Smooth muscle cell (in vitro differentiated cells): ENCODE data around the gene DMAC2. TPM values are rescaled to one million over a fixed set of nuclear protein-coding genes. Genes with fewer than 3 reads are reported as not detected.
"Not testable (repeated sequence)": the region's sequence is repeated elsewhere in the genome, so short reads cannot be mapped to it uniquely, and the experiment has no call there.

Experiments used
- DNase-seq: peaks from one replicate; lab custom pipeline; 2025; ENCODE audit not compliant: unreplicated experiment; lab: John Stamatoyannopoulos, UW
- H2AFZ ChIP-seq: fragments of 200-600 bp; sonication (generic); 2 replicates; pipeline ENCODE4 v1.6.0; 2016; ENCODE audit warnings: antibody characterized with exemption, low read depth, mild to moderate bottlenecking
- H3F3A ChIP-seq: fragments of 200-600 bp; sonication (generic); 2 replicates; pipeline ENCODE4 v1.6.0; 2017; ENCODE audit warnings: antibody characterized with exemption, low read depth
- H3K27ac ChIP-seq: fragments of 200-600 bp; sonication (generic); 2 replicates; pipeline ENCODE4 v1.5.1; 2016; ENCODE audit warnings: low read depth, mild to moderate bottlenecking
- H3K27me3 ChIP-seq: fragments of 200-600 bp; sonication (generic); 2 replicates; pipeline ENCODE4 v1.6.1; 2016; ENCODE audit warnings: low read depth, mild to moderate bottlenecking
- H3K36me3 ChIP-seq: fragments of 200-600 bp; sonication (generic); 2 replicates; pipeline ENCODE4 v1.5.1; 2016; ENCODE audit warnings: low read depth
- H3K4me1 ChIP-seq: fragments of 200-600 bp; sonication (generic); 2 replicates; pipeline ENCODE4 v1.5.1; 2016; ENCODE audit warnings: low read depth
- H3K4me2 ChIP-seq: fragments of 200-600 bp; sonication (generic); 2 replicates; pipeline ENCODE4 v1.6.0; 2016; ENCODE audit warnings: mild to moderate bottlenecking
- H3K4me3 ChIP-seq: fragments of 200-600 bp; sonication (generic); 2 replicates; pipeline ENCODE4 v1.5.1; 2016; ENCODE audit warnings: mild to moderate bottlenecking
- H3K79me2 ChIP-seq: fragments of 200-600 bp; sonication (generic); 2 replicates; pipeline ENCODE4 v1.6.0; 2016; ENCODE audit warnings: low read depth, mild to moderate bottlenecking
- H3K9ac ChIP-seq: fragments of 200-600 bp; sonication (generic); 2 replicates; pipeline ENCODE4 v1.6.0; 2016; ENCODE audit warnings: low read depth
- H3K9me3 ChIP-seq: fragments of 200-600 bp; sonication (generic); replicated peaks from 2 replicates; pipeline ENCODE4 v1.5.1; 2016; ENCODE audit warnings: low read depth
- H4K20me1 ChIP-seq: fragments of 200-600 bp; sonication (generic); 2 replicates; pipeline ENCODE4 v1.6.0; 2016; ENCODE audit warnings: low read depth
- WGBS: methylation state at CpG from one replicate; pipeline ENCODE4 v1.1.7; 2016; ENCODE audit warnings: low lambda C conversion rate; 5-methylcytosine and 5-hydroxymethylcytosine counted together
- polyA plus RNA-seq: library from polyadenylated mRNA; unstranded; fragments of >200 nt; fragmentation: Nextera tagmentation; extraction: Ambion mirVana; gene quantifications from 2 replicates; pipeline ENCODE4 v1.2.1, GENCODE V29; 2016
- total RNA-seq: library from RNA; depleted of rRNA; stranded (reverse); fragments of >200 nt; gene quantifications from 2 replicates; pipeline ENCODE4 v1.2.3, GENCODE V29; 2014
- TF ChIP-seq, protein P1 (sequence below): fragments of 200-600 bp; sonication (generic); IDR thresholded peaks from 2 replicates; pipeline ENCODE4 v1.5.1; 2017; ENCODE audit warnings: borderline replicate concordance, mild to moderate bottlenecking, antibody characterized with exemption; ENCODE audit not compliant: insufficient read depth, poor library complexity, severe bottlenecking

DMAC2 gene
- total and polyA plus RNA-seq, 2 experiments from 2014 or later: 48.3 to 69.2 TPM

DNA sequence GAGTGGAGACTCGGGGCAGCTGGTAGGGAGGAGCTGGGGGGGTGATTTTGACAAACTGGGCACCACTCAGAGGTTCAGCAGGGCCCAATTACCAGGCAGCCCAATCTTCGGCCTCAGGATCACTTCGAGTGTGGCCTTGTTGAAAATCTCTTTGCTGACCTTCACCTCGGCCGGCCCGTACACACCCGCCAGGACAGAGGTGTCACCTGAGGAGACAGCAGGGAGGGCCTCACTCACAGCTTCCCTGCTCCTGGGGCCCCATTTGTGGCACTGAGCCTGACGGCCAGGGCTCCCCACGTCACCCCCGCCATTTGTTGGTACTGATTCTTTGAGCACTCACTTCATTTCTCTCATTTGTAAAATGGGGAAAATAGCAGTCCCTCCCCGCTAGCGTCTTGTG lies 46.9 kb downstream of the DMAC2 start:
- peaks cover 7% of the 10 kb centered on the region for H3K4me1 ChIP-seq
- no peaks in the 10 kb centered on the region for H3F3A ChIP-seq
- TF ChIP-seq, protein P1, sequence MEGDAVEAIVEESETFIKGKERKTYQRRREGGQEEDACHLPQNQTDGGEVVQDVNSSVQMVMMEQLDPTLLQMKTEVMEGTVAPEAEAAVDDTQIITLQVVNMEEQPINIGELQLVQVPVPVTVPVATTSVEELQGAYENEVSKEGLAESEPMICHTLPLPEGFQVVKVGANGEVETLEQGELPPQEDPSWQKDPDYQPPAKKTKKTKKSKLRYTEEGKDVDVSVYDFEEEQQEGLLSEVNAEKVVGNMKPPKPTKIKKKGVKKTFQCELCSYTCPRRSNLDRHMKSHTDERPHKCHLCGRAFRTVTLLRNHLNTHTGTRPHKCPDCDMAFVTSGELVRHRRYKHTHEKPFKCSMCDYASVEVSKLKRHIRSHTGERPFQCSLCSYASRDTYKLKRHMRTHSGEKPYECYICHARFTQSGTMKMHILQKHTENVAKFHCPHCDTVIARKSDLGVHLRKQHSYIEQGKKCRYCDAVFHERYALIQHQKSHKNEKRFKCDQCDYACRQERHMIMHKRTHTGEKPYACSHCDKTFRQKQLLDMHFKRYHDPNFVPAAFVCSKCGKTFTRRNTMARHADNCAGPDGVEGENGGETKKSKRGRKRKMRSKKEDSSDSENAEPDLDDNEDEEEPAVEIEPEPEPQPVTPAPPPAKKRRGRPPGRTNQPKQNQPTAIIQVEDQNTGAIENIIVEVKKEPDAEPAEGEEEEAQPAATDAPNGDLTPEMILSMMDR: no peak
- no peaks in the 10 kb centered on the region for H4K20me1 ChIP-seq
- no peaks in the 10 kb centered on the region for H3K27me3 ChIP-seq
- DNase-seq: no peak
- H3K9ac ChIP-seq: no peak overlapping the region
- H3K4me3 ChIP-seq: no peak overlapping the region
- H3K79me2 ChIP-seq: peaks cover 1% of the 10 kb centered on the region
- no peaks in the 10 kb centered on the region for H3K9me3 ChIP-seq
- no peaks in the 10 kb centered on the region for H3K36me3 ChIP-seq
- no peak overlapping the region for H3K27ac ChIP-seq
- H3K4me2 ChIP-seq: no peak overlapping the region
- 98% methylated on average over 12 of the region's 12 CpGs for WGBS
- no peak overlapping the region for H2AFZ ChIP-seq

DNA sequence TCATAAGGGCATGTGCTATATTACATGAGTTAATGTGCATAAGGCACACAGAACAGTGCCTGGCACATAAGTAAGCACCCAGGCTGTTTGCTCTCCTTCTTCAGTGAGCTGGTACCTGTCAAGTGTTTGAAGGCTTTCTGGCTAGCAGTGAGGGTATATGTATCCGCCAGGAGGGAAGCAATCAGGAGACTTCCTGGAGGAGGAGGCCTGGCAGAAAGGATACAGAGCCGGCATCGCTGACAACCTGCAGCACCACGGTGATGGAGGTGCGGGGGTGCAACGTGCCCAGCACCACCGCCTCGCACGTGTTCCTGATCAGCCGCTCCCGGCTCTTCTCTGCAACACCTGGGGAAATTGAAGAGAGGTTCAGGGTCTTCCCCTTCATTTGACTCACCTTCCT lies 48.1 kb downstream of the DMAC2 start:
- Histone ChIP-seq H3K4me1 (peaks cover 4% of the 10 kb centered on the region), H3K79me2 (no peaks in the 10 kb centered on the region), H3K9ac (no peak overlapping the region), H3K4me2 (no peak overlapping the region), H4K20me1 (no peaks in the 10 kb centered on the region), H3F3A (no peaks in the 10 kb centered on the region), H3K27ac (no peak overlapping the region), H3K4me3 (no peak overlapping the region), H3K36me3 (no peaks in the 10 kb centered on the region), H3K27me3 (no peaks in the 10 kb centered on the region), H3K9me3 (no peaks in the 10 kb centered on the region), H2AFZ (no peak overlapping the region)
- TF ChIP-seq, protein P1: no peak
- no peak for DNase-seq
- WGBS: 98% methylated on average over 11 of the region's 11 CpGs

DNA sequence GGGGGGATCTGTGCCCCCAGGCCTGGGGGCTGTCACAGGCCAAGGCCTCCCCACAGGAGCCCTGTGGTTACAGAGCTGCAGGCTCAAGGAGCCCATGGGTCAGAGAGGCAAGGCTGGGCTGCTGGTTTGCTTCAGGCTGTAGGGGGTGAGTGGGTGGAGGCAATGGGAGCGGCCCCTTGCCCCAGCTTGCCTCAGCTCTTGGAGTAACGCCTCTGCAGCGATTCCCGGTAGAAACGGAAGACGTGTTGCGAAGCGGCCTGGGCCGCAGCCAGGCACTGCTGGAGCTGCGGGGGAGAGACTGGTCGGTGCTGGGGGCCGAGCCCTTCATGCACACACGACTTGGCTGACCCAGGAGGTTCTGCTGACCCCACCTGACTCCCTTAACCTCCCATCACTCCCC lies 53.3 kb downstream of the DMAC2 start:
- H3K9me3 ChIP-seq: no peaks in the 10 kb centered on the region
- H3K27ac ChIP-seq: no peak overlapping the region
- no peaks in the 10 kb centered on the region for H3K4me1 ChIP-seq

DNA sequence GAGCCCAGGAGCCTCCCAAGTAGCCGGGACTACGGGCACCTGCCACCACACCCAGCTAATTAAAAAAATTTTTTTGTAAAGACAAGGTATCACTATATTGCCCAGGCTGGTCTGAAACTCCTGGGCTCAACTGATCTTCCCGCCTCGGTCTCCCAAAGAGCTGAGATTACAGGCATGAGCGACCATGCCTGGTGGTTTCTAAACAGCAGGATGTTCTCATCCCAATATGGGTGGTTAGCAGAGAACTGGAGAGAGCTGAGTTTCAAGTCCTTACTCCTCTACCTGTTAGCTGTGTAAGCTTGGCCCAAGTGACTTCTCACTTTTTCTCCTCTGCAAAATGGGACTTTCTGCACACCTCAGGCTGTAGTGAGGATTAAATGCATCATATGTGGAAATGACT lies 55.4 kb downstream of the DMAC2 start:
- Histone ChIP-seq H3F3A (peaks cover 6% of the 10 kb centered on the region), H3K4me2 (no peak overlapping the region), H3K27me3 (no peaks in the 10 kb centered on the region), H3K9me3 (no peaks in the 10 kb centered on the region), H3K4me3 (no peak overlapping the region), H3K9ac (no peak overlapping the region), H2AFZ (no peak overlapping the region), H3K79me2 (no peaks in the 10 kb centered on the region), H3K36me3 (no peaks in the 10 kb centered on the region), H3K27ac (no peak overlapping the region), H3K4me1 (no peaks in the 10 kb centered on the region), H4K20me1 (no peaks in the 10 kb centered on the region)
- TF ChIP-seq, protein P1: no peak
- DNase-seq: no peak
- 88% methylated on average over 5 of the region's 5 CpGs for whole genome bisulfite sequencing

More for the DNA sequence above, 53.3 kb downstream of the DMAC2 start:
- Histone ChIP-seq H3F3A (no peaks in the 10 kb centered on the region), H3K36me3 (no peaks in the 10 kb centered on the region), H3K27me3 (no peaks in the 10 kb centered on the region), H2AFZ (no peak overlapping the region), H4K20me1 (no peaks in the 10 kb centered on the region), H3K4me2 (no peak overlapping the region), H3K4me3 (no peak overlapping the region), H3K9ac (no peak overlapping the region), H3K79me2 (no peaks in the 10 kb centered on the region)
- no peak for DNase-seq
- TF ChIP-seq, protein P1: no peak
- WGBS: 86% methylated on average over 13 of the region's 13 CpGs

DNA sequence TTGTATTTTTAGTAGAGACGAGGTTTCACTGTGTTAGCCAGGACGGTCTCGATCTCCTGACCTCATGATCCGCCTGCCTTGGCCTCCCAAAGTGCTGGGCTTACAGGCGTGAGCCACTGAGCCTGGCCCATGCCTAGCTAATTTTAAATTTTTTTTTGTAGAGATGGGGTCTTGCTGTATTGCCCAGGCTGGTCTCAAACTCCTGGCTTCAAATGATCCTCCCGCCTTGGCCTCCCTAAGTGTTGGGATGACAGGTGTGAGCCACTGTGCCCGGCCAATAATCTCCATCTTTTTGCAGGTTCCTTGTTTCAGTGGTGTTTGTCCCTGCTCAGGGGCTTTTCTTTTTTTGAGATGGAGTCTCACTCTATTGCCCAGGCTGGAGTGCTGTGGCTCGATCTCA lies 58.2 kb downstream of the DMAC2 start:
- not testable (repeated sequence) for H3K4me2 ChIP-seq, H3K79me2 ChIP-seq, H3K27ac ChIP-seq, H3K36me3 ChIP-seq, H3K9ac ChIP-seq, H3K9me3 ChIP-seq, H3K4me3 ChIP-seq, H3K27me3 ChIP-seq, H2AFZ ChIP-seq, H4K20me1 ChIP-seq, H3K4me1 ChIP-seq, H3F3A ChIP-seq, DNase-seq
- over 99% methylated on average over 8 of the region's 8 CpGs for WGBS
